ENCODE results near the gene HBM.

HBM gene

GRCh38 chr16:133716-134115 lies 32.1 kb upstream of the HBM start:
- Histone ChIP-seq H3K79me2 (ENCODE audit: insufficient read depth, low read length) (peaks cover 75% of the 10 kb centered on the region), H3K4me2 (ENCODE audit: low read depth, low read length, poor library complexity, severe bottlenecking) (no peak overlapping the region), H3K27me3 (ENCODE audit: low read length) (no peaks in the 10 kb centered on the region), H3K27ac (ENCODE audit: low read depth, low read length) (no peak overlapping the region), H3K36me3 (ENCODE audit: low read length) (no peaks in the 10 kb centered on the region), H3K9me3 (ENCODE audit: insufficient read depth, low read length) (no peaks in the 10 kb centered on the region), H4K20me1 (ENCODE audit: low read depth, low read length) (no peaks in the 10 kb centered on the region), H3K4me3 (ENCODE audit: insufficient read depth, low read length, poor library complexity, severe bottlenecking) (no peak overlapping the region), H3K9ac (ENCODE audit: low read length) (no peak overlapping the region), H3F3A (ENCODE audit: insufficient read depth) (peaks cover 6% of the 10 kb centered on the region), H3K9me2 (replicated peaks; ENCODE audit: insufficient read depth, low read length) (no peaks in the 10 kb centered on the region), H2AFZ (ENCODE audit: low read depth, low read length, severe bottlenecking) (no peak overlapping the region)
- TF ChIP-seq, protein P1, sequence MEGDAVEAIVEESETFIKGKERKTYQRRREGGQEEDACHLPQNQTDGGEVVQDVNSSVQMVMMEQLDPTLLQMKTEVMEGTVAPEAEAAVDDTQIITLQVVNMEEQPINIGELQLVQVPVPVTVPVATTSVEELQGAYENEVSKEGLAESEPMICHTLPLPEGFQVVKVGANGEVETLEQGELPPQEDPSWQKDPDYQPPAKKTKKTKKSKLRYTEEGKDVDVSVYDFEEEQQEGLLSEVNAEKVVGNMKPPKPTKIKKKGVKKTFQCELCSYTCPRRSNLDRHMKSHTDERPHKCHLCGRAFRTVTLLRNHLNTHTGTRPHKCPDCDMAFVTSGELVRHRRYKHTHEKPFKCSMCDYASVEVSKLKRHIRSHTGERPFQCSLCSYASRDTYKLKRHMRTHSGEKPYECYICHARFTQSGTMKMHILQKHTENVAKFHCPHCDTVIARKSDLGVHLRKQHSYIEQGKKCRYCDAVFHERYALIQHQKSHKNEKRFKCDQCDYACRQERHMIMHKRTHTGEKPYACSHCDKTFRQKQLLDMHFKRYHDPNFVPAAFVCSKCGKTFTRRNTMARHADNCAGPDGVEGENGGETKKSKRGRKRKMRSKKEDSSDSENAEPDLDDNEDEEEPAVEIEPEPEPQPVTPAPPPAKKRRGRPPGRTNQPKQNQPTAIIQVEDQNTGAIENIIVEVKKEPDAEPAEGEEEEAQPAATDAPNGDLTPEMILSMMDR (IDR thresholded peaks at IDR 0.05; ENCODE audit: insufficient read depth, low read length, poor library complexity, severe bottlenecking): no peak
- no peak for TF ChIP-seq EZH2phosphoT487 (conservative IDR thresholded peaks at IDR 0.05; ENCODE audit: low read length)

DNA sequence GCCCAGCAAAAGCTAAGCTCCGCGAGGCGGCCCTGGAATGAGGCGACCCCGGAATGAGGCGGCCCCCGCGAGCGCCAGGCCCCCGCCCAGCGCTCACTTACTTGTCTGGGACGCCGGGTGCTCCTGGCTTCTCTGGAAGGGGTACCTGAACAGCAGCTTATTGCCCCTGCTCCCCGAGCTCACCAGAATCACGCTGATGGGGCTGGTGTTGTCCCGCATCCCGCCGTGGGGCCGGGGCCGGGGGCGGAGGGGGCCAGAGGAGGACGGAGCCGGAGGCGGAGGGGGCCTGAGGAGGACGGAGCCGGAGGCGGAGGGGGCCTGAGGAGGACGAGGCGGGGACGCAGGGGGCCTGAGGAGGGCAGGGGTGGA lies 27.7 kb upstream of the HBM start:
- Histone ChIP-seq H3K36me3 (ENCODE audit: low read length) (no peaks in the 10 kb centered on the region), H3K9ac (ENCODE audit: low read length) (peak overlapping the region; percentile 90), H3K27ac (ENCODE audit: low read depth, low read length) (peak overlapping the region; percentile 76), H3K9me3 (ENCODE audit: insufficient read depth, low read length) (no peaks in the 10 kb centered on the region), H3K27me3 (ENCODE audit: low read length) (no peaks in the 10 kb centered on the region), H3F3A (ENCODE audit: insufficient read depth) (peaks cover 15% of the 10 kb centered on the region), H3K9me2 (replicated peaks; ENCODE audit: insufficient read depth, low read length) (no peaks in the 10 kb centered on the region), H2AFZ (ENCODE audit: low read depth, low read length, severe bottlenecking) (peak overlapping the region; percentile 36), H4K20me1 (ENCODE audit: low read depth, low read length) (no peaks in the 10 kb centered on the region), H3K79me2 (ENCODE audit: insufficient read depth, low read length) (peaks cover 48% of the 10 kb centered on the region), H3K4me2 (ENCODE audit: low read depth, low read length, poor library complexity, severe bottlenecking) (peak overlapping the region; percentile 72), H3K4me3 (ENCODE audit: insufficient read depth, low read length, poor library complexity, severe bottlenecking) (peak overlapping the region; percentile 100)
- TF ChIP-seq, protein P1 (IDR thresholded peaks at IDR 0.05; ENCODE audit: insufficient read depth, low read length, poor library complexity, severe bottlenecking): no peak
- TF ChIP-seq EZH2phosphoT487 (conservative IDR thresholded peaks at IDR 0.05; ENCODE audit: low read length): no peak

GRCh38 chr16:140175-140857 lies 25.5 kb upstream of the HBM start:
- H3K9me2 ChIP-seq (replicated peaks; ENCODE audit: insufficient read depth, low read length): no peaks in the 10 kb centered on the region
- H4K20me1 ChIP-seq (ENCODE audit: low read depth, low read length): no peaks in the 10 kb centered on the region
- H3K9ac ChIP-seq (ENCODE audit: low read length): no peak overlapping the region
- peaks cover 28% of the 10 kb centered on the region for H3K79me2 ChIP-seq (ENCODE audit: insufficient read depth, low read length)
- no peaks in the 10 kb centered on the region for H3K36me3 ChIP-seq (ENCODE audit: low read length)
- no peak overlapping the region for H3K27ac ChIP-seq (ENCODE audit: low read depth, low read length)
- TF ChIP-seq EZH2phosphoT487 (conservative IDR thresholded peaks at IDR 0.05; ENCODE audit: low read length): no peak
- TF ChIP-seq, protein P1 (IDR thresholded peaks at IDR 0.05; ENCODE audit: insufficient read depth, low read length, poor library complexity, severe bottlenecking): no peak
- H3K4me2 ChIP-seq (ENCODE audit: low read depth, low read length, poor library complexity, severe bottlenecking): no peak overlapping the region
- H3K9me3 ChIP-seq (ENCODE audit: insufficient read depth, low read length): no peaks in the 10 kb centered on the region
- no peak overlapping the region for H3K4me3 ChIP-seq (ENCODE audit: insufficient read depth, low read length, poor library complexity, severe bottlenecking)
- H3F3A ChIP-seq (ENCODE audit: insufficient read depth): peaks cover 10% of the 10 kb centered on the region
- H3K27me3 ChIP-seq (ENCODE audit: low read length): no peaks in the 10 kb centered on the region
- no peak overlapping the region for H2AFZ ChIP-seq (ENCODE audit: low read depth, low read length, severe bottlenecking)
